HG03342 (cell line): ENCODE measurements around the gene TM9SF4.

Experiments
- ATAC-seq: cut with Tn5 transposase; IDR thresholded peaks from one replicate; pipeline ENCODE4 v1.9.1; 2021; ENCODE audit warnings: mild to moderate bottlenecking, moderate library complexity; ENCODE audit not compliant: unreplicated experiment

Gene TM9SF4

DNA sequence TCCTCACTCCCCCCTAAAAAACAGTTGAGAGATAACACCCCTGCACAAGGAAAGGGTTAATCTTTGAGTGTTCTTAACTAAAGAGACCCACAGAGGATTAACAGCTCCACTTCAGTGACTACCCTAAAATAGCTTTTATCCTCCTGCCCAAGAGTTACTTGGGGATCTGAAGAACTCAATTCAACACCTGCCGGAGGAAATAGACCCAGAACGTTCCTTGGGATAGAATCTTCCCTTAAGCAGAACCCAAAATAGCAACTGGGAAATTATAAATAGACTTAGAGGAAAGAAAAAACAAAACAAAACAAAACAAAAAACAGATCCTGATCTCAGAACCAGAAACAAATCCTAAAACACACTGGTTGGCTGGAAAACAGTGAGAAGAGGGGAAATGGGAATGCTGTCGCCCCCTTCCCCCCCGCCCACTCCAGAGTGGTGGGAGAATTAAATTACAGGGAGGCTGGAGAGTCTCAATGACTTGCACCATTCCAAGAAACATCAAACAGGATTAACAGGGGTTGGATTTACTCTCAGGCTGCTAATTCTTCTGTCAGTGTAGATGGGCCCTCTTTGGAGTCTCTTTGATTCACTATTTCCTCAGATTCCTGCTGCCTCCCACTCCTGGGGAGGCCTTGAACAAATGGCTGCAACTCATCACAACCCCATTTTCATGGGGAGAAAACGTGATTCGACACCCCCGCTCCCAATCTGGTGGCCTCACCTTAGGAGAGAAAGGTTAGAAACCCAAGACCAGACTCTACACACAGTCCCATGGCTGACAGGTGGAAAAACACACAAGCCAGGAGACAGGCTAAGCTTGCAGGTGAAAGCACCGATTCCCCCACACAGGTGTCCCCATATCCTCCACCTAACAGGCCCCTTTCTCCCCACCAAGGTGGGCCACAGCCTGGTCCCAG, 96.6 kb downstream of the TM9SF4 start:
- no peak for ATAC-seq

DNA sequence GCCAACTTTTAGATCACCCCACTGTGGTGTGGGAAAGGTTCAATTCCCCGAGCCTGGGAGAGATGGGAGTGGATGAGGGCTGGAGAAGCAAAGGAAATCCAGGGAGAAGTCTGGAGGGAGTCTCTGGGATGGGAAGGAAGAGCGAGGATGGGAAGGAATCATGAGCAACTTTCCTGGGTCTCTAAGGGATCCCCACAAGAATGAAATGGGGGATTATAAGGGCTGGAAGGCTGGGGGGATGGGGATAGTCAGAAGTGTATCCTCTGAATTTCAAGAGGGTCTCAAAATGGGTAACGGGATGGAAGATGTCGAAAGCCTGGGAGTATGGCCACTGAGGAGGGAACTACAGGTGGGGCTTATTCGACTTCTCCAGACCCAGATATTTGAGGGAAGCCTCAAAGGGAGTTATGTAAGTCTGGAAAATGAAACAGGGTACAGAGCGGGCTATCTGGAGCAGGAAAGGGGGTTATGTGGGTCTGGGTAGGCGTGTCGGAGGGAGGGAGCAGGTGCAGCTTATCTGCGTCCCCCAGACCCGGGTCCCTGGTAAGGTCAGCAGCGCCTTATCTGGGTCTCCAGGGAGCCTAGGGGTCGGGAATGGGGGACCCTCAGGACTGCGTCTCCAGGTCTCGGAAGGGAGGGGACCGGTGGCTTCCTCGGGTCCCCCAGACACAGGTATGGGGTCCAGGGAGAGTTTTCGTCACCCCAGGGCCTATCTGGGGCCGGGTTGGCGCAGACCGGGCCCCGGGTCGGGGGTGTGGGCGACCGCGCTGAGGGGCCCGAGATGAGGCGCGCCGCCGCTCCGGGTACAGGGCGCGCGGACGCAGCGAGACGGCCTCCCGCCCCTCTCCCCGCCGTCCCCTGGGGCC, 97.5 kb downstream of the TM9SF4 start:
- no peak for ATAC-seq

GRCh38 chr20:32207626-32208498, 98.3 kb downstream of the TM9SF4 start, which contains the start of the genes PLAGL2 and POFUT1:
Gene PLAGL2 (minus strand): TSS chr20:32207743. CDS start chr20:32202178, 5,565 bp downstream.
Gene POFUT1 (plus strand): TSS chr20:32207880. CDS start chr20:32207942, 62 bp downstream.
- ATAC-seq: peak; percentile 86

GRCh38 chr20:32208499-32209154, 99.1 kb downstream of the TM9SF4 start:
- no peak for ATAC-seq

DNA sequence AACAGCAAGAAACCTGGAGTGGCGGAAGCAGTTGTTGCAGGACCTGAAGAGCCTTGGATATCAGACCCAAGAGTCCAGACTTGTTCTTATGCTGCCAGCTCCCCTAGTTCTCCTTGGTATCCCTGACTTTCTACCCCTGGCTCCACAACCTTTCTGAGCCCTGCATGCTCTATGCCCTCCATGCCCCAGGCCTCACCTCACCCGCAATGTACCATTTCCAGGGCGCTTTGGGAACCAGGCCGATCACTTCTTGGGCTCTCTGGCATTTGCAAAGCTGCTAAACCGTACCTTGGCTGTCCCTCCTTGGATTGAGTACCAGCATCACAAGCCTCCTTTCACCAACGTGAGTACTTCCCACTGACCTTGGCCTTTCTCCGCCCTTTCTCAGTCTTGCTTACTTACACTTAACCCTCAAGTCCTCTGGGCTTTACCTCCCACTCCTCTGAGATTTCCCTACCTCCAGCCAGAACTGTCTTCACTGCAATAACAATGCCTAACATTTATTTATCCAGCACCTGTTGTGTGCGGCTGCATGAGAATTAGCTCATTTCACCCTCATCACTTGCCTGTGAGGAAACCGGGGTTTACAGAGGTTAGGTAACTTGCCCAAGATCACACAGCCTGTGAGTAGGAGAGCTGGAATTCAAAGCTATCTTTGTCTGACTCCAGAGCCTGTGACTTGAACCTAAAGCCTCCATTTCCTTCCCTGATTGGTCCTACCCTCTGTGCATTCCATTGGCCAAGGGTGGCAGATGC, 100.5 kb downstream of the TM9SF4 start:
- ATAC-seq: no peak

DNA sequence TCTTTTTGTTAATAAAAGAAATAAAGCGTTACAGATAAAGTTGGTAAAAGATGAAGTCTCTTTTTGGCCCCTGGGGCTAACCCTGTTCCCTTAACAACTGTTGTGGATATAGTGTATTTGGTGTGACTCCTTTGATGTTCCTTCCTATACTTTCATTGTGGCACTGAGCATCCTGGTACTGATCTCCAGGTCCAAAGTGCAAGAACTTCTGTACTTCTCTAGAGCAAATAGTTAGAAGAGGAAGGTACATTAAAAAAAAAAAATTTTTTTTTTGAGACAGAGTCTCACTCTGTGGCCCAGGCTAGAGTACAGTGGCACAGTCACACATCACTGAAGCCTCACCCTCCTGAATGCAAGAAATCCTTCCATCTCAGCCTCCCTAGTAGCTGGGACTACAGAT, 104.4 kb downstream of the TM9SF4 start:
- no peak for ATAC-seq

DNA sequence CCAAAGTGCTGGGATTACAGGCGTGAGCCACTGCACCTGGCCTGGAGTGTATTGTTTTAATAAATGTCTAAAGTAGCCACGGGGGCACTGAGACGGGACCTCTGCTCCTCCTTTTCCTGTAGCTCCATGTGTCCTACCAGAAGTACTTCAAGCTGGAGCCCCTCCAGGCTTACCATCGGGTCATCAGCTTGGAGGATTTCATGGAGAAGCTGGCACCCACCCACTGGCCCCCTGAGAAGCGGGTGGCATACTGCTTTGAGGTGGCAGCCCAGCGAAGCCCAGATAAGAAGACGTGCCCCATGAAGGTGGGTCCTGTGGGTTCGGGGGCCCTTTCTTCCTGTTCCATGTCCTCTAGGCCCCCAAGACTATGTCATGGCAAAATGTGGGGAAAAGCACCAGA, 105.6 kb downstream of the TM9SF4 start:
- no peak for ATAC-seq

GRCh38 chr20:32215729-32216128, 106.2 kb downstream of the TM9SF4 start:
- ATAC-seq: no peak

DNA sequence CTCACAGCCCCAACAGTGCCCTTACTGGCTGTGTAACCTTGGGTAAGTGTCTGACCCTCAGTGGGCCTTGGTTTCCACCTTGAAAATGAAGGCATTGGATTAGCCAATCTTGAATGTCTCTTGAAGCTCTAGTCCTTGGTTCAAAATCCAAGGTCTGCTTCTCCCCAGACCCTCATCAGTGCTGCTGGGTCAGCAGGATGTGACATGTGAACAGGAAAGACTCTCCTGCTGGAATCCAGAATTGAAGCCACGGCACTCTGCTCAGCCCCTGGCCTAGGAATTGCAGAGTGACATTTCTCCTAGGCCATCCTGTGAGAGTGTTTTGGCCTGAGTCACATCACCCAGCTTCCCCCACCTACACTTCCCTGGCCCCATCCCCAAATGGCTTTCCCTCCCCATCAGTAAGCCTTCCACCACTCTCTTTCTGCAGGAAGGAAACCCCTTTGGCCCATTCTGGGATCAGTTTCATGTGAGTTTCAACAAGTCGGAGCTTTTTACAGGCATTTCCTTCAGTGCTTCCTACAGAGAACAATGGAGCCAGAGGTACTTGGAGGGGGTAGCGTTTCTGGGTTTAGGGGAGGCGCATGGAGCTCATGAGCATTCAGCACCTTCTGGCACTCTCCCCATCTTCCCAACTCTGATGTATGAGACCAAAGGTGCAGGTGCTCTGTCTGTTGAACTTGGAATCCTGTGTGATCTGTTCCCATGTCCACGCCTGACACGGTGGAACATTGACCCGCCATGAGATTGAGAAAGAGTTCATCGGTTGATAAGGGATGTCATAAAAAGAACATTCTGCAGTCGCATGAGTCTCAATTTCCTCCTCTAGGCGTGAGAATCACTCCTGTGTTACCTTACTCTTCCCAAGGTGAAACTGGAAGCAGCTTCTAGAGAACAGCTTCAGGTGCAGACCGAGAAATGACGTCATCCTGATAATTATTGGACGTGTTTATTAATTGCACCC, 106.9 kb downstream of the TM9SF4 start:
- ATAC-seq: no peak
